Hair follicle dermal papilla cell (primary cell): Measurements from ENCODE around the gene MSI1. TPM values are rescaled to one million over a fixed set of nuclear protein-coding genes. Genes with fewer than 3 reads are reported as not detected.
A peak's percentile ranks its signal among the peaks of the same experiment; 100 is the strongest.

ENCODE experiments used
- small RNA-seq: library from RNA; depleted of rRNA; stranded (forward); fragments of <200 nt; gene quantifications from one replicate; pipeline ENCODE3, GENCODE V24; 2012
- total RNA-seq: library from RNA; depleted of rRNA; stranded (reverse); fragments of >200 nt; gene quantifications from 2 replicates; pipeline ENCODE4 v1.2.3, GENCODE V29; 2012

The MSI1 gene
- not detected in 2 replicates for total RNA-seq

DNA sequence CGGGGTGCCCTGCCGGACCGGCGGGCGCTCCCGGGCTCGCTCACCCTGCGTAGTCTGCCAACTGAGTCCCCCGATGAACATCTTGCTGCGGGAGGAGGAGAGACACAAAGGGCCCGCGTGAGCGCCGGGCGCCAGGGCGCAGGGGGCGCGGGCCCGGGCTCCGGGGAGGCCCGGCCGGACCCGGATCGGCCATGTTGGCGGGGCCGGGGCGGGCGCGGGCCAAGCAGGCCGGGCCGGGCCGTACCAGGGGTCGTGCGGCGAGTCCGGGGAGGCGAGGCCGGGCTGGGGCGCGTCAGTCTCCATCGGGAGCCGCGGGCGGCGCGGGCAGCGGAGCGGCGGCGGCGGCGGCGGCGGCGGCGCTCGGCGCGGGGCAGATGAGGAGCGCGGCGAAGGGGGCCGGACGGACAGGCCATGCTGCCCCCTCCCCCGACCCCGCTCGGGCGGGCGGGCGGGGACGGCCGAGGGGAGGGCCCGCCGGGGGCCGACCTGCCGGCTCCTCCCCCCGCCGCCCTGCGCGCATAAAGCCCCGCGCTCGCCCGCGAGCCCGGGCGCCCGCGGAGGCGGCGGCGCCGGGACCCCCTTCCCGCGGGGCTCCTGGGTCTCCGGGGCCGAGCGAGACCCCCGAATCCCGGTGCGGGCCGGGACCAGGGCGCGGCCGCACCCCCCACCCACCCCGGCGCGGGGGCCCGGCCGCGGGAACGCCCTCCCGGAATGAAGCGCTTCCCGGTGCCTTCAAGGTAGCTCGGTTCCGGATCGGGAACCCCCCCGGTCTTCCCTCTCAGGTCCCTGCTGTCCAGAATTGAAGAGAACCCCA is at the start of gene MSI1:
Gene MSI1 (minus strand): TSS at position 376 of the 814 bp plus-strand sequence. CDS start 73 bp downstream, at position 303.

DNA sequence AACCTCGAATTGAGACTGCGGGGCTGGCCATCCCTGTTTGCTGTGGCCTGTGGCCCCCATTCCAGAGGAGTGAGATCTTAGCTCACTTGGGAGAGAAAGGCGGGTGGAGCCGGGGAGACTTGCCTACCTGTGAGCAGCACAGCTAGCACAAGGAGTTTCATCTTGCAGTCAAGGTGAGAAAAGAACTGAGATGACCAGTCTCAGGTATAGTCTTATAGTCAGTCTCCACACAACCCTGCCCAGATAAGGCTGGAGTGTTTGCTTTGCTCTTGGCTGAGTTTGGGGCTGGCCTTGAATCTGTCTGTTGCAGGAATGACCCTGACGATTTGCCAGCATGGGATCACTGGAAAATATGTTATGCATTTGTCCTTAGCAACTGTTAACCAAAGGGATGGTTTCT is 41.4 kb downstream of the MSI1 start, which contains the start of gene PLA2G1B:
Gene PLA2G1B (minus strand): TSS at position 187 of the 400 bp plus-strand sequence. CDS start 26 bp downstream, at position 161.

GRCh38 chr12:120301962-120302815 is 66.8 kb downstream of the MSI1 start, which contains the start of gene SIRT4:
Gene SIRT4 (plus strand): TSS chr12:120302321. CDS start chr12:120303562, 1,241 bp downstream.

GRCh38 chr12:120292661-120293531 is 76.1 kb downstream of the MSI1 start, which contains the start of gene RNU4-1:
Gene RNU4-1 (minus strand): TSS chr12:120293237.

Small RNA genes lying within 50 kb of the gene (small RNA-seq; reads per million reads assigned to genes)
- 398 reads per million, percentile 99 among the genes with 10 or more reads in this experiment for gene RNU4-1
- gene RNU4-2, result 880 reads per million, percentile 99 among the genes with 10 or more reads in this experiment
- not detected for gene RNU6-1088P

Other genes starting within 250 kb of the MSI1 start
- 114 and 145 TPM in 2 replicates for gene GCN1, start 174.4 kb downstream of the MSI1 start, total RNA-seq
- gene RPLP0, start 168.1 kb downstream of the MSI1 start, total RNA-seq, result 2,083 and 2,220 TPM in 2 replicates
- 55.5 and 70.7 TPM in 2 replicates for gene PXN, start 103.4 kb downstream of the MSI1 start, total RNA-seq
- gene RNU4-2, start 77.3 kb downstream of the MSI1 start, total RNA-seq, result under 0.01 TPM in 2 replicates
- gene RNU4-1, start 75.9 kb downstream of the MSI1 start, total RNA-seq, result under 0.01 TPM in 2 replicates
- 0.65 and 0.85 TPM in 2 replicates for gene SIRT4, start 66.8 kb downstream of the MSI1 start, total RNA-seq
- not detected in 2 replicates for gene PLA2G1B, start 41.4 kb downstream of the MSI1 start, total RNA-seq
- gene COX6A1, start 68.9 kb upstream of the MSI1 start, total RNA-seq, result 144 and 258 TPM in 2 replicates
- 13.5 and 20.2 TPM in 2 replicates for gene TRIAP1, start 77.2 kb upstream of the MSI1 start, total RNA-seq
- gene GATC, start 77.3 kb upstream of the MSI1 start, total RNA-seq, result 15.3 and 20.0 TPM in 2 replicates
- gene SRSF9, start 100.6 kb upstream of the MSI1 start, total RNA-seq, result 82.2 and 87.6 TPM in 2 replicates
- gene DYNLL1, start 126.9 kb upstream of the MSI1 start, total RNA-seq, result 146 and 173 TPM in 2 replicates
- 23.7 and 24.3 TPM in 2 replicates for gene COQ5, start 160.0 kb upstream of the MSI1 start, total RNA-seq
- 98.4 and 117 TPM in 2 replicates for gene RNF10, start 165.2 kb upstream of the MSI1 start, total RNA-seq
- 11.5 and 18.5 TPM in 2 replicates for gene POP5, start 212.2 kb upstream of the MSI1 start, total RNA-seq